HEK293 (cell line): ENCODE results near the gene RASGRF2.

Source experiments
- CTCF ChIA-PET: fragments of 350-600 bp; formaldehyde crosslinking; extraction: SDS; loops from one replicate; lab custom pipeline; 2021; ENCODE audit warnings: antibody characterized with exemption; lab: Yijun Ruan, JAX
- POLR2A ChIA-PET: fragments of 300-600 bp; formaldehyde crosslinking; extraction: SDS; loops from one replicate; lab custom pipeline; 2020; ENCODE audit warnings: antibody characterized with exemption, inconsistent platforms; lab: Yijun Ruan, JAX
- H3K27ac ChIP-seq: fragments of 200-500 bp; sonication (Bioruptor generic); 2 replicates; pipeline ENCODE4 v1.5.1; 2014; ENCODE audit warnings: low read depth, low read length, control low read depth, inconsistent platforms; ENCODE audit errors: extremely low read depth
- H3K36me3 ChIP-seq, 2 experiments: fragments of 200-500 bp in 1 of 2; sonication (Bioruptor generic) in 1 of 2; 1 replicate in 1 of 2; 2 replicates in 1 of 2; pipeline ENCODE4 v1.5.1; 2014 to 2017; ENCODE audit warnings: inconsistent platforms in 2 of 2, low read length in 2 of 2; ENCODE audit not compliant: control insufficient read depth in 2 of 2, insufficient read depth in 1 of 2
- H3K4me1 ChIP-seq: fragments of 200-500 bp; sonication (Bioruptor generic); 2 replicates; pipeline ENCODE4 v1.5.1; 2014; ENCODE audit warnings: mild to moderate bottlenecking, low read length, inconsistent platforms; ENCODE audit not compliant: control insufficient read depth, insufficient read depth
- H3K4me3 ChIP-seq: 2 replicates; pipeline ENCODE4 v1.5.1; 2011; ENCODE audit warnings: low read depth, mild to moderate bottlenecking, control low read depth, low read length, moderate library complexity
- H3K9me3 ChIP-seq: fragments of 200-500 bp; sonication (Bioruptor generic); 2 replicates; pipeline ENCODE4 v1.5.1; 2014; ENCODE audit warnings: low read depth, low read length, inconsistent platforms; ENCODE audit not compliant: control insufficient read depth, insufficient read depth
- GLIS1 ChIP-seq: fragments of 450-650 bp; formaldehyde crosslinking; IDR thresholded peaks from 2 replicates; pipeline ENCODE4 v1.5.1; 2016; ENCODE audit warnings: missing biosample characterization, missing genetic modification characterization
- KLF1 ChIP-seq: fragments of 450-650 bp; formaldehyde crosslinking; IDR thresholded peaks from 2 replicates; pipeline ENCODE4 v1.5.1; 2016; ENCODE audit warnings: missing biosample characterization, missing genetic modification characterization
- MEIS1 ChIP-seq: sonication (generic); formaldehyde crosslinking; IDR thresholded peaks from 2 replicates; pipeline ENCODE4 v1.8.1; 2022; ENCODE audit warnings: missing genetic modification reagents, mild to moderate bottlenecking, borderline replicate concordance
- MYNN ChIP-seq: fragments of 450-650 bp; formaldehyde crosslinking; IDR thresholded peaks from 2 replicates; pipeline ENCODE4 v1.5.1; 2016; ENCODE audit warnings: missing biosample characterization, missing genetic modification characterization, borderline replicate concordance
- TCF7L2 ChIP-seq: IDR thresholded peaks from 2 replicates; pipeline ENCODE4 v1.6.1; 2011; ENCODE audit warnings: low read depth, mild to moderate bottlenecking, inconsistent platforms, low read length, moderate library complexity, borderline replicate concordance
- ZBTB21 ChIP-seq: fragments of 450-650 bp; formaldehyde crosslinking; IDR thresholded peaks from 2 replicates; pipeline ENCODE4 v1.5.1; 2017; ENCODE audit warnings: missing biosample characterization, missing genetic modification characterization
- ZNF114 ChIP-seq: fragments of 450-650 bp; formaldehyde crosslinking; IDR thresholded peaks from 2 replicates; pipeline ENCODE4 v1.5.0; 2017; ENCODE audit warnings: missing biosample characterization, missing genetic modification characterization
- ZNF138 ChIP-seq: fragments of 450-650 bp; formaldehyde crosslinking; IDR thresholded peaks from 2 replicates; pipeline ENCODE4 v1.5.1; 2016; ENCODE audit warnings: missing biosample characterization, missing genetic modification characterization, borderline replicate concordance
- ZNF16 ChIP-seq: fragments of 450-650 bp; formaldehyde crosslinking; IDR thresholded peaks from 2 replicates; pipeline ENCODE4 v1.5.1; 2016; ENCODE audit warnings: low read depth, missing biosample characterization, missing genetic modification characterization
- ZNF174 ChIP-seq: fragments of 450-650 bp; formaldehyde crosslinking; IDR thresholded peaks from 2 replicates; pipeline ENCODE4 v1.5.0; 2017; ENCODE audit warnings: missing biosample characterization, mild to moderate bottlenecking, missing genetic modification characterization
- ZNF184 ChIP-seq: fragments of 450-650 bp; IDR thresholded peaks from 2 replicates; pipeline ENCODE4 v1.5.1; 2018; ENCODE audit warnings: missing biosample characterization, mild to moderate bottlenecking, missing genetic modification characterization
- ZNF23 ChIP-seq: fragments of 450-650 bp; formaldehyde crosslinking; IDR thresholded peaks from 2 replicates; pipeline ENCODE4 v1.5.1; 2016; ENCODE audit warnings: missing biosample characterization, missing genetic modification characterization, borderline replicate concordance
- ZNF341 ChIP-seq: fragments of 450-650 bp; formaldehyde crosslinking; IDR thresholded peaks from 2 replicates; pipeline ENCODE4; 2016; ENCODE audit warnings: low read depth, missing biosample characterization, missing genetic modification characterization
- ZNF416 ChIP-seq: fragments of 450-650 bp; formaldehyde crosslinking; IDR thresholded peaks from 2 replicates; pipeline ENCODE4 v1.5.1; 2016; ENCODE audit warnings: missing biosample characterization, missing genetic modification characterization
- ZNF654 ChIP-seq: fragments of 450-650 bp; formaldehyde crosslinking; IDR thresholded peaks from 2 replicates; pipeline ENCODE4 v1.5.1; 2016; ENCODE audit warnings: low read depth, missing biosample characterization, missing genetic modification characterization
- ZNF837 ChIP-seq: fragments of 450-650 bp; formaldehyde crosslinking; IDR thresholded peaks from 2 replicates; pipeline ENCODE4 v1.5.1; 2016; ENCODE audit warnings: missing biosample characterization, missing genetic modification characterization
- ZSCAN16 ChIP-seq: fragments of 450-650 bp; formaldehyde crosslinking; IDR thresholded peaks from 2 replicates; pipeline ENCODE4 v1.5.1; 2016; ENCODE audit warnings: missing biosample characterization, missing genetic modification characterization
- ZXDB ChIP-seq: fragments of 450-650 bp; formaldehyde crosslinking; IDR thresholded peaks from 2 replicates; pipeline ENCODE4 v1.5.1; 2016; ENCODE audit warnings: missing biosample characterization, missing genetic modification characterization
- TF ChIP-seq, protein P1 (sequence below): fragments of 450-650 bp; formaldehyde crosslinking; IDR thresholded peaks from 2 replicates; pipeline ENCODE4 v1.5.1; 2017; ENCODE audit warnings: missing biosample characterization, missing genetic modification characterization
- TF ChIP-seq, protein P2 (sequence below): fragments of 450-650 bp; formaldehyde crosslinking; IDR thresholded peaks from 2 replicates; pipeline ENCODE4 v1.5.1; 2016; ENCODE audit warnings: missing biosample characterization, missing genetic modification characterization
- TF ChIP-seq, protein P3 (sequence below): fragments of 450-650 bp; formaldehyde crosslinking; IDR thresholded peaks from 2 replicates; pipeline ENCODE4 v1.5.1; 2016; ENCODE audit warnings: missing biosample characterization, missing genetic modification characterization

The RASGRF2 gene

DNA sequence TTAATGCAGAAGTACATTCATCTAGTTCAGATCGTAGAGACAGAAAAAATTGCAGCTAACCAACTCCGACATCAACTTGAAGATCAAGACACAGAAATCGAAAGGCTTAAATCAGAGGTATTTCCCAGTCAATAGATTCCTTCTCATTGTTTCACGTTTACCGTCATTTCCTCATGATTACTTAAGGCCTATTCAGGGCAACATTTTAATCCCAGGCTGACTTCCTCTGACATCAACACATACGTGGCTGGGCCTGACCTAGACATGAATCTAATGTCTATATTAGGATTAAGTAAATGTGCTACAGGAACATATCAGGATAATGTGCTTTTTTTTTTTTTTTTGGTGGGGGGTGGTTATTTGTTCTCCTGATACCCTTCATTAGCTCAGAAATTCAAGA lies 107.9 kb downstream of the RASGRF2 start (continued):
- TF ChIP-seq MEIS1 (CRISPR knock-in tag) (no peak), ZSCAN16 (tag by site-specific recombination) (no peak)

DNA sequence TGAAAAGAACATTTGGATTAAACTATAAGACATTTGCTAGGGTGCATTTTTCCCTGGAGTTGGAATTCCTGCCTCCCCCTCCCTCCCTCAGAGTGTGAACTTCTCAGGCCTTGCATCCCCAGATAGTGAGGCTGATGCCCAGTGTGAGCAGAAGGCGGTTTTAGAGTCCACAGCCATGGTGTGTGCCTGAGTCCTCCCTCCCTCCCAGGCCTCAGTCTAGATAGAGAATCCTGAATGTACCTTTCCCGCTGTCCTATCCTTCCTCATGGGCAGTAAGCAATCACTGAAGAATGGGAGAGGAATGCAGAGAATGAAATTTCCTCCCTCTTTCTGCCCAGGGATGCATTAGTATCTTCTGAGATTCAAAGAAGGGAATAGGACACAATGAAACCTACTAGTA lies 108.5 kb downstream of the RASGRF2 start:
- Histone ChIP-seq H3K4me1 (no peaks in the 10 kb centered on the region; the same call in 1 of the 2 replicates), H3K36me3 (no peaks in the 10 kb centered on the region; a peak in 1 of 3 replicates), H3K4me3 (no peak overlapping the region), H3K9me3 (no peaks in the 10 kb centered on the region), H3K27ac (no peak overlapping the region)
- TF ChIP-seq, protein P1, sequence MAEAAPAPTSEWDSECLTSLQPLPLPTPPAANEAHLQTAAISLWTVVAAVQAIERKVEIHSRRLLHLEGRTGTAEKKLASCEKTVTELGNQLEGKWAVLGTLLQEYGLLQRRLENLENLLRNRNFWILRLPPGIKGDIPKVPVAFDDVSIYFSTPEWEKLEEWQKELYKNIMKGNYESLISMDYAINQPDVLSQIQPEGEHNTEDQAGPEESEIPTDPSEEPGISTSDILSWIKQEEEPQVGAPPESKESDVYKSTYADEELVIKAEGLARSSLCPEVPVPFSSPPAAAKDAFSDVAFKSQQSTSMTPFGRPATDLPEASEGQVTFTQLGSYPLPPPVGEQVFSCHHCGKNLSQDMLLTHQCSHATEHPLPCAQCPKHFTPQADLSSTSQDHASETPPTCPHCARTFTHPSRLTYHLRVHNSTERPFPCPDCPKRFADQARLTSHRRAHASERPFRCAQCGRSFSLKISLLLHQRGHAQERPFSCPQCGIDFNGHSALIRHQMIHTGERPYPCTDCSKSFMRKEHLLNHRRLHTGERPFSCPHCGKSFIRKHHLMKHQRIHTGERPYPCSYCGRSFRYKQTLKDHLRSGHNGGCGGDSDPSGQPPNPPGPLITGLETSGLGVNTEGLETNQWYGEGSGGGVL (tag by site-specific recombination) = no peak
- TF ChIP-seq ZXDB (no peak), TCF7L2 (no peak), ZNF138 (tag by site-specific recombination) (no peak), ZNF341 (no peak), KLF1 (tag by site-specific recombination) (no peak), ZNF23 (tag by site-specific recombination) (no peak), ZNF16 (tag by site-specific recombination) (no peak), ZNF174 (tag by site-specific recombination) (no peak), ZNF837 (no peak), MYNN (tag by site-specific recombination) (no peak), GLIS1 (tag by site-specific recombination) (no peak)
- POLR2A ChIA-PET = no interaction called here
- CTCF ChIA-PET = no interaction called here

DNA sequence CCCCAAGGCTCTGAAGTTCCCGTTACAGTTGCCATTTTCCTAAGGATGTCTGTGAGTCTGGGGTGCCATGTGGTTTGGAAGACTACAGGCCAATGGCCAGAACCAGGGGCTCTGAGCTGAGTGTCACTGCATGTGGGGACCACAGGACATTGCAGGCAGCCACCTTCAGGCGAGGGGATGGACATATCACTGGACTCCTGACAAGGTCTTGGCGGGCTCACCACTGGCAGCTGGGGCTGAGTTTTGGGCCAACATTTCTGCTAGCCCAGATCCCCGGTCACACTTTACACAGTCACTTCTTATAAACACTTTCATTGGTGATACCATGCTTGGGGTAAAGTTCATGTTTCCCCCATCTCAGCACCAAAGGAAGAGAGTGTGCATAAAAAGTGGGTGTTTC lies 109.8 kb downstream of the RASGRF2 start:
- TF ChIP-seq ZNF184 (no peak), ZNF416 (tag by site-specific recombination) (no peak), ZNF114 (tag by site-specific recombination) (no peak), ZBTB21 (no peak), MYNN (tag by site-specific recombination) (no peak), ZNF654 (tag by site-specific recombination) (no peak)
- TF ChIP-seq, protein P2, sequence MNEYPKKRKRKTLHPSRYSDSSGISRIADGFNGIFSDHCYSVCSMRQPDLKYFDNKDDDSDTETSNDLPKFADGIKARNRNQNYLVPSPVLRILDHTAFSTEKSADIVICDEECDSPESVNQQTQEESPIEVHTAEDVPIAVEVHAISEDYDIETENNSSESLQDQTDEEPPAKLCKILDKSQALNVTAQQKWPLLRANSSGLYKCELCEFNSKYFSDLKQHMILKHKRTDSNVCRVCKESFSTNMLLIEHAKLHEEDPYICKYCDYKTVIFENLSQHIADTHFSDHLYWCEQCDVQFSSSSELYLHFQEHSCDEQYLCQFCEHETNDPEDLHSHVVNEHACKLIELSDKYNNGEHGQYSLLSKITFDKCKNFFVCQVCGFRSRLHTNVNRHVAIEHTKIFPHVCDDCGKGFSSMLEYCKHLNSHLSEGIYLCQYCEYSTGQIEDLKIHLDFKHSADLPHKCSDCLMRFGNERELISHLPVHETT (tag by site-specific recombination) = no peak
- TF ChIP-seq, protein P3, sequence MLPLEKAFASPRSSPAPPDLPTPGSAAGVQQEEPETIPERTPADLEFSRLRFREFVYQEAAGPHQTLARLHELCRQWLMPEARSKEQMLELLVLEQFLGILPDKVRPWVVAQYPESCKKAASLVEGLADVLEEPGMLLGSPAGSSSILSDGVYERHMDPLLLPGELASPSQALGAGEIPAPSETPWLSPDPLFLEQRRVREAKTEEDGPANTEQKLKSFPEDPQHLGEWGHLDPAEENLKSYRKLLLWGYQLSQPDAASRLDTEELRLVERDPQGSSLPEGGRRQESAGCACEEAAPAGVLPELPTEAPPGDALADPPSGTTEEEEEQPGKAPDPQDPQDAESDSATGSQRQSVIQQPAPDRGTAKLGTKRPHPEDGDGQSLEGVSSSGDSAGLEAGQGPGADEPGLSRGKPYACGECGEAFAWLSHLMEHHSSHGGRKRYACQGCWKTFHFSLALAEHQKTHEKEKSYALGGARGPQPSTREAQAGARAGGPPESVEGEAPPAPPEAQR = no peak
- Histone ChIP-seq H3K36me3 (peaks cover 0 to 3% of the 10 kb centered on the region in 2 experiments; a peak in 2 of 3 replicates), H3K9me3 (no peaks in the 10 kb centered on the region), H3K4me3 (no peak overlapping the region), H3K4me1 (no peaks in the 10 kb centered on the region; the same call in 1 of the 2 replicates), H3K27ac (no peak overlapping the region)
- ChIA-PET POLR2A (no interaction called here), CTCF (no interaction called here)
